GM13977 (cell line): ENCODE results near the gene PRX.

Experiments used
- DNase-seq: peaks from one replicate; pipeline ENCODE4 v3.0.0; 2012; ENCODE audit warnings: low spot score
- CTCF ChIP-seq: IDR thresholded peaks from 2 replicates; pipeline ENCODE4 v1.5.1; 2012; ENCODE audit warnings: mild to moderate bottlenecking, control low read depth; ENCODE audit not compliant: insufficient read depth; ENCODE audit errors: extremely low read depth, missing control alignments
- in situ Hi-C: fragments of 300-500 bp; cut with MboI; formaldehyde crosslinking; loops from one replicate; pipeline ENCODE4 v1.12.0; 2022; ENCODE audit warnings: low sequenced_read_pairs, low pct_unique_long_range_greater_than_20kb, mixed read lengths, inconsistent platforms; ENCODE audit not compliant: unreplicated experiment

PRX gene

GRCh38 chr19:40358773-40359172 lies 54.4 kb downstream of the PRX start:
- DNase-seq, result no peak
- in situ Hi-C loops, result no loop called here

GRCh38 chr19:40357640-40358039 lies 55.5 kb downstream of the PRX start:
- no peak for TF ChIP-seq CTCF
- no peak for DNase-seq
- in situ Hi-C loops, result no loop called here

More at GRCh38 chr19:40358773-40359172, 54.4 kb downstream of the PRX start:
- TF ChIP-seq CTCF, result no peak

GRCh38 chr19:40356681-40357595 lies 56.2 kb downstream of the PRX start:
- in situ Hi-C loops, result no loop called here
- DNase-seq, result no peak
- no peak for TF ChIP-seq CTCF

- TF ChIP-seq CTCF, result no peak
- in situ Hi-C loops, result no loop called here
- no peak for DNase-seq
These were observed 57.0 kb downstream of the PRX start for GRCh38 chr19:40355975-40356680.

GRCh38 chr19:40348961-40349507 lies 64.1 kb downstream of the PRX start:
- in situ Hi-C loops, result no loop called here
- TF ChIP-seq CTCF, result no peak
- DNase-seq, result no peak

GRCh38 chr19:40348125-40348913 lies 64.9 kb downstream of the PRX start, which contains the start of the genes C19orf47 and PLD3:
C19orf47 (minus strand) TSS chr19:40348397; CDS start chr19:40341857, 6,540 bp downstream.
PLD3 (plus strand) TSS chr19:40348695; CDS start chr19:40366484, 17,789 bp downstream.
- in situ Hi-C loops, result no loop called here
- TF ChIP-seq CTCF, result no peak
- DNase-seq, result peak; percentile 100
